Measurements from ENCODE around the gene CISTR. TPM values are rescaled to one million over a fixed set of nuclear protein-coding genes. Genes with fewer than 3 reads are reported as not detected.

The CISTR gene
- total RNA-seq, 1 donor from 2014 or later, result not detected

GRCh38 chr12:53733807-53734200, 18.0 kb downstream of the CISTR start:
- H3K4me3 ChIP-seq (ENCODE audit: low read depth, low read length), result no peak overlapping the region
- TF ChIP-seq, protein P1, sequence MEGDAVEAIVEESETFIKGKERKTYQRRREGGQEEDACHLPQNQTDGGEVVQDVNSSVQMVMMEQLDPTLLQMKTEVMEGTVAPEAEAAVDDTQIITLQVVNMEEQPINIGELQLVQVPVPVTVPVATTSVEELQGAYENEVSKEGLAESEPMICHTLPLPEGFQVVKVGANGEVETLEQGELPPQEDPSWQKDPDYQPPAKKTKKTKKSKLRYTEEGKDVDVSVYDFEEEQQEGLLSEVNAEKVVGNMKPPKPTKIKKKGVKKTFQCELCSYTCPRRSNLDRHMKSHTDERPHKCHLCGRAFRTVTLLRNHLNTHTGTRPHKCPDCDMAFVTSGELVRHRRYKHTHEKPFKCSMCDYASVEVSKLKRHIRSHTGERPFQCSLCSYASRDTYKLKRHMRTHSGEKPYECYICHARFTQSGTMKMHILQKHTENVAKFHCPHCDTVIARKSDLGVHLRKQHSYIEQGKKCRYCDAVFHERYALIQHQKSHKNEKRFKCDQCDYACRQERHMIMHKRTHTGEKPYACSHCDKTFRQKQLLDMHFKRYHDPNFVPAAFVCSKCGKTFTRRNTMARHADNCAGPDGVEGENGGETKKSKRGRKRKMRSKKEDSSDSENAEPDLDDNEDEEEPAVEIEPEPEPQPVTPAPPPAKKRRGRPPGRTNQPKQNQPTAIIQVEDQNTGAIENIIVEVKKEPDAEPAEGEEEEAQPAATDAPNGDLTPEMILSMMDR (conservative IDR thresholded peaks at IDR 0.05; ENCODE audit: low read depth, low read length), result no peak
- DNase-seq (ENCODE audit: low read depth), result no peak

DNA sequence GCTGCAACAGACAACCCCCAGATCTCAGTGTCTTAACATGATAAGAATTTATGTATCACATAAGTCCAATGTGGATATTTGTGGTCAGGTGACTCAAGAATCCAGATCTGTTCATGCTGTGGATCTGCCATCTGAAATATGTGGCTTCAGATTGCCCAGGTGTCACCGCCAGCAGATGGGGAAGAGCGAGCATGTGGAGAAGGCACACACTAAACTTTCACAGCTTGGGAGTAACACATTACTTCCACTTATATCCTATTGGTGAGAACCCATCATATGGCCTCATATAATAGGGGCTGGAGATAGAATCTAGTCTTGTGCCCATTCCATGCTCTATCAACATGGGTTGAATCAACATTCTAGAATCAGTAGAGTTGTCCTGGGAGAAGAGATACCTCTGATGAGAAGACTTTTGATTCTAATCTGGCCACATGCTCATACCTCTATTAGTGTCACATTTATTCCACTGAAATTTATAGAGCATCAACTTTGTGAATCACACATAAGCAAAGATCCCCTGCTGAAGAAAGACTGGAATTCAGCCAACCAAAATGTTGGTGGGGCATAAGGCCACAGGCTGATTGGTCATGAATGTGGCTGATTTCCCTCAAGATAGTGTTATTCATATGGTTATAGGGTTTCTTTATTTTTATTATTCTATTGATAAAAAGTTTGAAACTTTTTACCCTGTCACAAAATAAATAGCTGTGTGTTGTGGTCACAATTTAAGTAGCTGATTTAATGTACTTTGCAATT, 18.6 kb downstream of the CISTR start:
- no peak overlapping the region for H3K4me3 ChIP-seq (ENCODE audit: low read depth, low read length)
- DNase-seq (ENCODE audit: low read depth), result no peak
- TF ChIP-seq, protein P1 (conservative IDR thresholded peaks at IDR 0.05; ENCODE audit: low read depth, low read length), result no peak

GRCh38 chr12:53729644-53730043, 22.1 kb downstream of the CISTR start:
- TF ChIP-seq, protein P1 (conservative IDR thresholded peaks at IDR 0.05; ENCODE audit: low read depth, low read length), result no peak

DNA sequence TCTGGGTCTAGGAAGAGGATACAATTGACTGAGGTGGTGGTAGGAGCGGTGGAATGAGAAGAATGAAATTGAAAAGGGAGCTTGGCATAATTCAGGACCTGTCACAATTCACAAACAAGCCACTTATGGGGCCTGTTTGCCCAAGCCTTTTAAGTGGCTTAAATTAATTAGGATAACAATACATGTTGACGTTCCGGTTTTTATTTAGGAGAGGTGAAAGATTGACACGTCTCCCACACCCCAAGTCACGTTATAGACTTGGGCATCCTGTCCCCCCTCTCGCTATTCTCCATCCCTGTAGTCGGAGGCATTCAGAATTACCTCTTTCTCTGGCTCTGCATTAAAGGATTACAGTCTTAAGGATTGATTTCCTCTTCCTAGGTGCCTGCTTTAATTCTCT, 23.6 kb downstream of the CISTR start:
- H3K4me3 ChIP-seq (ENCODE audit: low read depth, low read length), result peak overlapping the region; percentile 90
- no peak for DNase-seq (ENCODE audit: low read depth)
- TF ChIP-seq, protein P1 (conservative IDR thresholded peaks at IDR 0.05; ENCODE audit: low read depth, low read length), result no peak

More at GRCh38 chr12:53729644-53730043, 22.1 kb downstream of the CISTR start:
- no peak for DNase-seq (ENCODE audit: low read depth)
- no peak overlapping the region for H3K4me3 ChIP-seq (ENCODE audit: low read depth, low read length)

GRCh38 chr12:53727310-53728041, 24.3 kb downstream of the CISTR start, which contains the start of gene CALCOCO1:
Gene CALCOCO1 (minus strand): TSS chr12:53727452. CDS start chr12:53725242, 2,210 bp downstream.
- TF ChIP-seq, protein P1 (conservative IDR thresholded peaks at IDR 0.05; ENCODE audit: low read depth, low read length), result no peak
- peak within 1 kb of the TSS; percentile 90 for H3K4me3 ChIP-seq (ENCODE audit: low read depth, low read length)
- DNase-seq (ENCODE audit: low read depth), result peak; percentile 69

GRCh38 chr12:53726946-53727309, 24.9 kb downstream of the CISTR start:
- peak overlapping the region; percentile 90 for H3K4me3 ChIP-seq (ENCODE audit: low read depth, low read length)
- DNase-seq (ENCODE audit: low read depth), result no peak
- TF ChIP-seq, protein P1 (conservative IDR thresholded peaks at IDR 0.05; ENCODE audit: low read depth, low read length), result no peak
